ENCODE results near the gene TMEM45A.

Gene TMEM45A

GRCh38 chr3:100614941-100615340 is 122.5 kb downstream of the TMEM45A start:
- DNase-seq (ENCODE audit: low spot score), result no peak

GRCh38 chr3:100615684-100616083 is 123.3 kb downstream of the TMEM45A start:
- no peak for DNase-seq (ENCODE audit: low spot score)

GRCh38 chr3:100621251-100621650 is 128.8 kb downstream of the TMEM45A start:
- no peak for DNase-seq (ENCODE audit: low spot score)

Data from kidney tubule cell (primary cell).